GM21390 (cell line): ENCODE results near the gene GNB2.

Source experiments
- ATAC-seq: cut with Tn5 transposase; IDR thresholded peaks from one replicate; pipeline ENCODE4 v1.9.1; 2021; ENCODE audit not compliant: unreplicated experiment

The GNB2 gene

GRCh38 chr7:100673302-100673941, at the start of gene GNB2:
Gene GNB2 (plus strand): TSS chr7:100673740. CDS start chr7:100676266, 2,526 bp downstream.
- ATAC-seq: peak; percentile 56

- ATAC-seq: no peak
Measured at GRCh38 chr7:100623951-100624824, 49.4 kb upstream of the GNB2 start.

GRCh38 chr7:100626055-100626454, 47.5 kb upstream of the GNB2 start:
- no peak for ATAC-seq

- ATAC-seq: peak; percentile 80
Measured at GRCh38 chr7:100626530-100627237, 46.9 kb upstream of the GNB2 start.

- no peak for ATAC-seq
Measured at GRCh38 chr7:100627238-100627549, 46.3 kb upstream of the GNB2 start.

- ATAC-seq: no peak
Measured at GRCh38 chr7:100629117-100629716, 44.3 kb upstream of the GNB2 start.

GRCh38 chr7:100630066-100630465, 43.5 kb upstream of the GNB2 start:
- no peak for ATAC-seq

- peak; percentile 53 for ATAC-seq
Measured at GRCh38 chr7:100632951-100633717, 40.4 kb upstream of the GNB2 start.

GRCh38 chr7:100639995-100640516, 33.5 kb upstream of the GNB2 start:
- no peak for ATAC-seq

GRCh38 chr7:100640517-100641440, 32.8 kb upstream of the GNB2 start:
- no peak for ATAC-seq

GRCh38 chr7:100641463-100641859, 32.1 kb upstream of the GNB2 start, which contains the start of gene TFR2:
Gene TFR2 (minus strand): TSS chr7:100641552. CDS start chr7:100641509, 43 bp downstream.
- ATAC-seq: no peak

- ATAC-seq: no peak
Measured at GRCh38 chr7:100641860-100642533, 31.5 kb upstream of the GNB2 start.

GRCh38 chr7:100642534-100642907, 31.0 kb upstream of the GNB2 start:
- ATAC-seq: no peak

- no peak for ATAC-seq
Measured at GRCh38 chr7:100649826-100650565, 23.5 kb upstream of the GNB2 start.

- no peak for ATAC-seq
Measured at GRCh38 chr7:100654908-100655831, 18.4 kb upstream of the GNB2 start.

- ATAC-seq: no peak
Measured at GRCh38 chr7:100655908-100656674, 17.4 kb upstream of the GNB2 start, which contains the start of gene ACTL6B. Gene ACTL6B (minus strand): TSS chr7:100656448. CDS start chr7:100656354, 94 bp downstream.
